Fibroblast of mammary gland (primary cell): ENCODE measurements around the gene CHST13.

Source experiments
- DNase-seq: peaks from one replicate; pipeline ENCODE4 v3.0.0-alpha.2; 2010; ENCODE audit warnings: low read depth
- H3K4me3 ChIP-seq: 2 replicates; pipeline ENCODE4 v1.5.1; 2011; ENCODE audit warnings: low read depth, mild to moderate bottlenecking, low read length, moderate library complexity; ENCODE audit not compliant: control insufficient read depth
- CTCF ChIP-seq: conservative IDR thresholded peaks from 2 replicates; pipeline ENCODE4 v1.5.1; 2011; ENCODE audit warnings: low read depth, low read length, inconsistent platforms; ENCODE audit not compliant: control insufficient read depth, insufficient read depth

The CHST13 gene

DNA sequence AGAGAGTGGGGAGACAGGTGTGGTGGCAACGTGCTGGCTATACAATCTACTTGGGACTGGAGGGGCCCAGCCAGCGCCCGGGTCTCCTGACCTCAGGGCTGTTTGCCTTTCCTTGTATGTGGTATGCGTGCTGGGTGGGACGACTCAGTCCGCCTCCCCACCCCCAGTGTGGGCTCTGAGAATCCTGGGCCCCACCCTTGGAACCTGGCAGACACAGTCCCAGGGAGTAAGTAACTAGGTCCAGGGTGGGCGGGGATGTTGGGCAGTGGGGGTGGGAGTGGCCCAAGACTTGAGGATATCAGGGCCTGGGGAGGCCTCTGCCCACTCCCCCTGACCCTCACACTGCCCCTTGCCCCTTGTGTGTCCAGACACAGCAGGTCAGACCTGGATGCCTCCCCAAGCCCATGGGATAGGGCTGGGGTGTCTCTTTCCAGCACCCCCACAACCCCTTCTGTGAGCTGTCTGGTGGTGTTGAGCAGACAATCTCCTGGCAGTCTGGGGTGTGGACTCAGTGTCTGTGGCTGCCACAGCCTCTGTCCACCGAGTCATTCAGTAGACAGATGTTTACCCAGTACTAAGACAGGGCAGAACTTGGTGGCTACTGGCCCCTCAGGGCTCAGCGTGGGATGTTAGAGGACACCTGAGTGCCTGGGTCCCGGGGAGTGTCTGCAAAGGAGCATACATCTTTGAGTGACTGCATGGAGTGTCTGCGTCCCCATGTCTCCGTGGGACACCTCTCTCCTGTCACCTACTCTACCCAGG, 1.3 kb downstream of the CHST13 start:
- no peak overlapping the region for H3K4me3 ChIP-seq
- no peak for DNase-seq
- no peak for TF ChIP-seq CTCF

DNA sequence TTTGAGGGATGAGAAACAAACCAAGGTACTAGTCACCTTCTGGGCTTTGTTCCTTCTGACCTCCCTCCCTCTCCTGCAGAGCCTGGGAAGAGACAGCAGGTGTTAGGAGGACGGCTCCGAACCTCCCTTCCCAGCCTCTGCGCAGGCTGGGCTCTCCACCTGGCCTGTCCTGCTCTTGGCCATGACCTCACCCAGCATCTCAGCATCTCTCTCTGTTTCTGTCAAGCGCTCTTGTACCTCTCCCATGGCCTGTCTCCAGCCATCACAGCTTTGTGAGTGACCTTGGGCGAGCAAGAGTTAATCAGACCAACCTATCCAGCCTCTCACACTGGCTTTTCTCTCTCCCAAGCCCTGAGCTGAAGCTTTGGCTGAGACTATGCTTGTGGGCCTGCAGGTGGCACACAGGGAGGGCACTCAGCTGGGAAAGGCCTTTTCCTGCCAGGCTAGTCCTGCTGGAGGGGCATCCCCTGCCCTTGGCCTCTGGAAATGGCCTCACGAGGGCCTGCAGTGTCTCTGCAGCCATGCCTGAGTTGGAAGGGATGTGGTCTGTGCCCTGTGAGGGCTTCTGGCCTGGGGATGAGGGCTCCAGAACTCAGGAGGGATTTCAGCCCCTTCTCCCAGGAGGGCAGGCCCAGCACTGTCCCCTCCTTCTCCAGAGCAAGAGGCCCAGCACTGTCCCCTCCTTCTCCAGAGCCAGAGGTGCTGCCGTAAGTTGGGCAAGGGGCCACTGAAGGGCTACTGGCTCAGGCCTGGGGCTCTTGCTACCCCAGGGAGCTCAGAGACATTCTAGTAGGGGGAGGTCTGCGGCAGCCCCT, 2.1 kb downstream of the CHST13 start:
- no peak overlapping the region for H3K4me3 ChIP-seq
- DNase-seq = no peak
- TF ChIP-seq CTCF = no peak

DNA sequence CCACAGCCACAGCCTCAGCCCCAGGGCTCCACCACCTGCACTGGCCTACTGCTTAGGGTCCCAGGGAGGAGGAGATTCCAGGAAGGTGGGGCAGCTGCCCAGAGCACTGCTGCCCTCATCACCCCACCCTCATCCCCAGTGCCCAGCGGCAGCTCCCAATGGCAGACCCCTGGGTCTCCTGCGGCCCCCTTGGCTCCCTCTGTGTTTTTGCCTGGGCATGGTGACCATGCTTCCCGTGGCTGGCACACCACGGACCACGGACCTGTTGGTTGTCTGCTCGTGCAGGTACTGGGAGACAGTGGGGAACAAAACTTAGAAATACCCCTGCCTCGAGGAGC, 2.7 kb downstream of the CHST13 start:
- DNase-seq = no peak
- TF ChIP-seq CTCF = no peak
- no peak overlapping the region for H3K4me3 ChIP-seq

GRCh38 chr3:126527006-126527405, 3.1 kb downstream of the CHST13 start:
- no peak overlapping the region for H3K4me3 ChIP-seq
- no peak for TF ChIP-seq CTCF
- no peak for DNase-seq

DNA sequence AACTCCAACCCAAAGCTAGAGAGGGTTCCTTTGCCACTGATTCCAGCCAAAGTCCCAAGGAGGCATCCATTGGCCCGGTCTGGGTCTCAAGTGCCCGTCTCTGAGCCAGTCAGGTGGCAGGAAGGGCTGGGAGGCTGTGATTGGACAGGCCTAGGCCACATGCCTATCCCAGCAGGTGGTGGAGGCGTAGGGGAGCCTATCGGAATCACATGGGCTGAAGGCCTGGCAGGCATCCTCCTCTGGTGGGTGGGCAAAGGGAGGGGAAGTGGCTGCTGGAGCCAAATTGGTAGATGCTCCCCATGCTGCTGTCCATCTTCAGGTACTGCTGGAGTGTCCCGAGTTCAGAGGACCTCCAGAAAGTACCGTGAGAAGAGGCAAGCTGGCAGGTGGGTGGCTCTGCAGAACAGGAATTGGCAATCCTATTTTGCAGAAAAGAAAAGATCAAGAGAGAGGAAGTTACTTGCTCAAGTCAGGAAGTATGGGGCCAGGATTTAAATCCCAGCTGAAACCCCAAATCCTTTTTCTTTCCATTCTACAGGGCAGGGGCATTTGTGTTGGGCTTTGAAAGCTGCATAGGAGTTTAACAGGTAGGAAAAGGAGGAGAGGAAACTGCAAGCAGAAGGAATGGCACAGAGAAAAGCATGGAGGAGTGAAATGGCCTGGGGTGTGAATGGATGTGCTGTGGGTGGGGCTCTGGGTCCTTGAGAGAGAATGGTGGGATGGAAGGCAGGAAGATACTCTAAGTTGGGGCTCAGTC, 3.7 kb downstream of the CHST13 start:
- no peak for DNase-seq
- no peak overlapping the region for H3K4me3 ChIP-seq
- no peak for TF ChIP-seq CTCF

GRCh38 chr3:126528419-126528799, 4.5 kb downstream of the CHST13 start:
- TF ChIP-seq CTCF = no peak
- H3K4me3 ChIP-seq = no peak overlapping the region
- no peak for DNase-seq
